Heart right ventricle (tissue), 16 donors: ENCODE measurements around the gene SULF2. TPM values are rescaled to one million over a fixed set of nuclear protein-coding genes. Genes with fewer than 3 reads are reported as not detected.

ENCODE experiments used
- ATAC-seq, 8 donors: fragments of 200-7000 bp; cut with Tn5 transposase; one replicate each; pipeline ENCODE4 v1.9.1; 2020; ENCODE audit warnings: mild to moderate bottlenecking in 8 of 8, moderate library complexity in 8 of 8, moderate number of reproducible peaks in 1 of 8
- DNase-seq, 2 donors: peaks; one replicate each; pipeline ENCODE4 v3.0.0-alpha.2; 2020
- H3K27ac ChIP-seq, 10 donors: fragments of 200-600 bp; sonication (generic) in 2 of 10; one replicate each; pipeline versions ENCODE4 v1.5.0 to v1.8.0; 2020 to 2022; ENCODE audit warnings: mild to moderate bottlenecking in 3 of 10
- H3K27me3 ChIP-seq, 7 donors: fragments of 200-600 bp; one replicate each; pipeline ENCODE4 v1.8.0; 2021 to 2022; ENCODE audit warnings: mild to moderate bottlenecking in 2 of 7
- H3K36me3 ChIP-seq, 9 donors: fragments of 200-600 bp; sonication (generic) in 1 of 9; one replicate each; pipeline versions ENCODE4 v1.5.0 to v1.8.0; 2020 to 2022; ENCODE audit warnings: mild to moderate bottlenecking in 2 of 9
- H3K4me1 ChIP-seq, 9 donors: fragments of 200-600 bp; sonication (generic) in 1 of 9; one replicate each; pipeline versions ENCODE4 v1.5.0 to v1.8.0; 2020 to 2022; ENCODE audit warnings: mild to moderate bottlenecking in 4 of 9
- H3K4me3 ChIP-seq, 10 donors: fragments of 200-600 bp; sonication (generic) in 2 of 10; one replicate each; pipeline versions ENCODE4 v1.5.0 to v1.8.0; 2020 to 2022; ENCODE audit warnings: mild to moderate bottlenecking in 7 of 10, moderate library complexity in 2 of 10
- H3K9me3 ChIP-seq, 11 donors: fragments of 200-600 bp in 10 of 11; sonication (generic) in 2 of 11; one replicate each; pipeline versions ENCODE4 v1.5.0 to v1.8.0; 2013 to 2022; ENCODE audit warnings: mild to moderate bottlenecking in 2 of 11, control low read depth in 1 of 11, moderate library complexity in 1 of 11
- WGBS, 2 donors: extraction: QIAGEN DNeasy Blood & Tissue Kit; methylation state at CpG; one replicate each; pipeline ENCODE4 v1.1.7; 2013; ENCODE audit warnings: inconsistent platforms in 1 of 2; 5-methylcytosine and 5-hydroxymethylcytosine counted together
- intact Hi-C, 10 donors: fragments of 100-400 bp; cut with DNase I; formaldehyde crosslinking; loops; one replicate each; pipeline versions ENCODE4 v1.11.1 to v1.14.2; 2022
- polyA plus RNA-seq, 2 donors: library from polyadenylated mRNA; stranded (reverse); fragments of 200-250 nt; gene quantifications; one replicate each; pipeline ENCODE4 v1.2.3, GENCODE V29; 2013
- total RNA-seq, 10 donors: library from RNA; stranded (reverse); fragmentation: NEBNext Ultra II Directional in 3 of 10; extraction: Animal tissue kit (Norgen Biotek cat#: 25700) in 3 of 10; gene quantifications; one replicate each; pipeline versions ENCODE4 v1.2.1 to v1.2.4, GENCODE V29; 2021 to 2023
- TF ChIP-seq, protein P1 (sequence below), 9 donors: fragments of 200-600 bp; sonication (generic) in 2 of 9; IDR thresholded peaks; one replicate each; pipeline versions ENCODE4 v1.5.0 to v1.8.0; 2021 to 2022; ENCODE audit warnings: antibody characterized with exemption in 9 of 9, mild to moderate bottlenecking in 5 of 9, moderate library complexity in 1 of 9
- donor health status: Arrhythmogenic right ventricular cardiomyopathy.
- donor health status: ischemic (EF 13 %, LVEDD 7.1; RV severe dilation, severe dysfunction).
- donor health status: healthy with polysubstance abuse.
- donor health status: DM: no; HTN: yes; CAD: no.
- donor health status: DM: no; HTN: no; CAD: no.
- donor health status: ischemic (EF 25% LVEDD 6.9; RV normal size, moderate dysfunction).
- donor health status: ischemic (EF 25% LVEDD 5.7; RV mildly dilated, moderate dysfunction).
- donor health status: healthy.
- donor health status: DM: yes; HTN: yes; CAD: no.
- donor health status: Ischemic cardiomyopathy.
- donor health status: ischemic (EF 35%, LVEDD 5.7; RV mildly dilated, moderate dysfunction).
- donor health status: nonischemic (EF 11% LVEDD 7.7; RV severe dilation, severe dysfunction).
- donor health status: DM: yes; HTN: yes; CAD: no.
- donor health status: PGD.
- donor health status: ischemic (EF 29% LVEDD 5.4; RV normal size, mild dysfunction).
- donor health status: nonischemic (EF 23%, LVEDD 6.1; RV moderate dilation, normal function).

The SULF2 gene
- total and polyA plus RNA-seq, 12 donors: 16.7 to 40.6 (median 26.4) TPM

GRCh38 chr20:47719211-47719610 is 66.1 kb downstream of the SULF2 start:
- ATAC-seq: no peak
- no peak overlapping the region for H3K27ac ChIP-seq

DNA sequence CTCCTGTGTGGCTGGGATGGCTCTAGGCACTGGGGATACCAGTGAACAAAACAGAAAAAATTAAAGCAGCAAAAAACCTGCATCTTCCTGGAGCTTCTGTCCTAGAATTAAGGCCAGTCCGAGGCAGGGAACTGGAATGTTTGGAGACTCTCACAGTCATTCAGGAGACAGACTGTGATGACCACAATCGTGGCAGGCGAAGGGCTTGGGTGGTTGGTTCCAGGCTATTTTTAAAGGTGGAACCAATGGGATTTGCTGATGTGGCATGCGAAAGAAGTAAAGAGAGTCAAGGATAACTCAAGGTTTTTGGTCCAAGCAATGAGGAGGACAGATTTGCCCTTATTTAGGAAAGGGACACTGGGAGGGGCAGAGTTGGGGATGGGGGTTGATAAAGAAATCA is 66.9 kb downstream of the SULF2 start:
- Histone ChIP-seq H3K36me3 (no peaks in the 10 kb centered on the region), H3K4me1 (peaks cover 0 to 25% (median 3%) of the 10 kb centered on the region in 9 donors), H3K27ac (no peak overlapping the region), H3K9me3 (no peaks in the 10 kb centered on the region), H3K27me3 (peaks cover 0 to 5% (median 0%) of the 10 kb centered on the region in 7 donors), H3K4me3 (no peak overlapping the region)
- WGBS, 2 donors: 82 to 85% methylated on average over 4 of the region's 4 CpGs
- TF ChIP-seq, protein P1, sequence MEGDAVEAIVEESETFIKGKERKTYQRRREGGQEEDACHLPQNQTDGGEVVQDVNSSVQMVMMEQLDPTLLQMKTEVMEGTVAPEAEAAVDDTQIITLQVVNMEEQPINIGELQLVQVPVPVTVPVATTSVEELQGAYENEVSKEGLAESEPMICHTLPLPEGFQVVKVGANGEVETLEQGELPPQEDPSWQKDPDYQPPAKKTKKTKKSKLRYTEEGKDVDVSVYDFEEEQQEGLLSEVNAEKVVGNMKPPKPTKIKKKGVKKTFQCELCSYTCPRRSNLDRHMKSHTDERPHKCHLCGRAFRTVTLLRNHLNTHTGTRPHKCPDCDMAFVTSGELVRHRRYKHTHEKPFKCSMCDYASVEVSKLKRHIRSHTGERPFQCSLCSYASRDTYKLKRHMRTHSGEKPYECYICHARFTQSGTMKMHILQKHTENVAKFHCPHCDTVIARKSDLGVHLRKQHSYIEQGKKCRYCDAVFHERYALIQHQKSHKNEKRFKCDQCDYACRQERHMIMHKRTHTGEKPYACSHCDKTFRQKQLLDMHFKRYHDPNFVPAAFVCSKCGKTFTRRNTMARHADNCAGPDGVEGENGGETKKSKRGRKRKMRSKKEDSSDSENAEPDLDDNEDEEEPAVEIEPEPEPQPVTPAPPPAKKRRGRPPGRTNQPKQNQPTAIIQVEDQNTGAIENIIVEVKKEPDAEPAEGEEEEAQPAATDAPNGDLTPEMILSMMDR (IDR thresholded peaks at IDR 0.05): no peak
- DNase-seq (no peak), ATAC-seq (no peak)
- intact Hi-C loops: no loop called here

More at GRCh38 chr20:47719211-47719610, 66.1 kb downstream of the SULF2 start:
- WGBS, 2 donors: 69 to 82% methylated on average over 4 of the region's 4 CpGs
- intact Hi-C loops: no loop called here
- no peak for DNase-seq
- Histone ChIP-seq H3K4me1 (peaks cover 0 to 23% (median 3%) of the 10 kb centered on the region in 9 donors), H3K4me3 (no peak overlapping the region), H3K27me3 (peaks cover 0 to 5% (median 0%) of the 10 kb centered on the region in 7 donors), H3K36me3 (no peaks in the 10 kb centered on the region), H3K9me3 (no peaks in the 10 kb centered on the region)
- TF ChIP-seq, protein P1 (IDR thresholded peaks at IDR 0.05): no peak

DNA sequence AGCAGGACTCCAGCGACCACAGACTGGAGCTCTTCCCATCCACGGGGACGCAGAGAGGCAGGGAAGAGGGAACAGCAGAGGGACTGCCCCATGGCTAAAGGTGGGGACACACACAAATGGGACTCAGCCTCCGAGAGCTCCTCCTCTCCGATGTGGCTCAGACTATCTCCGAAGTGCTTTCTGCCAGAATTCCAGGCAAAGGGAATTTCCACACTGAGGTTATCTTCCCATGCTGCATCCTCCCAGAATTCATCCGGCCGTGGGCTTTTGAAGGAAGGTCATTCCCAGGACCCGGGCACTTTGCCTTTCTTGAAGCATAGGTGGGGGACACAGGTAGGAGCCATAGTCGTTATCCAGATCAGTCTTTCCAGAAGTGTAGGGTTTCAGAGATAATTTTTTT is 67.9 kb downstream of the SULF2 start:
- TF ChIP-seq, protein P1 (IDR thresholded peaks at IDR 0.05): no peak
- intact Hi-C loops: no loop called here
- no peak overlapping the region for H3K27ac ChIP-seq
- no peak overlapping the region for H3K4me3 ChIP-seq
- 43 to 53% methylated on average over 10 of the region's 10 CpGs for WGBS, 2 donors
- DNase-seq (no peak), ATAC-seq (peak in 2 of 8 donors; percentile 26 to 38)
- H3K27me3 ChIP-seq: peaks cover 0 to 5% (median 0%) of the 10 kb centered on the region in 7 donors
- H3K4me1 ChIP-seq: peaks cover 0 to 30% (median 5%) of the 10 kb centered on the region in 9 donors
- H3K36me3 ChIP-seq: no peaks in the 10 kb centered on the region
- no peaks in the 10 kb centered on the region for H3K9me3 ChIP-seq

GRCh38 chr20:47713878-47714450 is 71.3 kb downstream of the SULF2 start:
- Histone ChIP-seq H3K4me1 (peaks cover 0 to 22% (median 0%) of the 10 kb centered on the region in 9 donors), H3K27me3 (peaks cover 0 to 6% (median 0%) of the 10 kb centered on the region in 7 donors)
- 78 to 84% methylated on average over 26 of the region's 26 CpGs for WGBS, 2 donors

More at GRCh38 chr20:47713878-47714450, 71.3 kb downstream of the SULF2 start:
- TF ChIP-seq, protein P1 (IDR thresholded peaks at IDR 0.05): no peak
- DNase-seq (peak in 1 of 2 donors; percentile 32), ATAC-seq (peak in 5 of 8 donors; percentile 41 to 52 (median 45))
- no peak overlapping the region for H3K27ac ChIP-seq
- no peaks in the 10 kb centered on the region for H3K36me3 ChIP-seq
- H3K9me3 ChIP-seq: no peaks in the 10 kb centered on the region
- intact Hi-C loops: no loop called here
- H3K4me3 ChIP-seq: no peak overlapping the region
